ENCODE measurements around the gene FRAT2.

- TF ChIP-seq CTCF (IDR thresholded peaks at IDR 0.05), result no peak
- TF ChIP-seq POLR2A (IDR thresholded peaks at IDR 0.05), result peak in 1 of 4 donors; percentile 6
- TF ChIP-seq POLR2AphosphoS5 (IDR thresholded peaks at IDR 0.05), result no peak
Observed at GRCh38 chr10:97336942-97337831, 2.7 kb upstream of the FRAT2 start.
